ENCODE results near the gene FAM72B.
"Not testable (repeated sequence)": the region's sequence is repeated elsewhere in the genome, so short reads cannot be mapped to it uniquely, and the experiment has no call there.

GRCh38 chr1:121183867-121184266 is 273 bp downstream of the FAM72B start:
- TF ChIP-seq, protein P1, sequence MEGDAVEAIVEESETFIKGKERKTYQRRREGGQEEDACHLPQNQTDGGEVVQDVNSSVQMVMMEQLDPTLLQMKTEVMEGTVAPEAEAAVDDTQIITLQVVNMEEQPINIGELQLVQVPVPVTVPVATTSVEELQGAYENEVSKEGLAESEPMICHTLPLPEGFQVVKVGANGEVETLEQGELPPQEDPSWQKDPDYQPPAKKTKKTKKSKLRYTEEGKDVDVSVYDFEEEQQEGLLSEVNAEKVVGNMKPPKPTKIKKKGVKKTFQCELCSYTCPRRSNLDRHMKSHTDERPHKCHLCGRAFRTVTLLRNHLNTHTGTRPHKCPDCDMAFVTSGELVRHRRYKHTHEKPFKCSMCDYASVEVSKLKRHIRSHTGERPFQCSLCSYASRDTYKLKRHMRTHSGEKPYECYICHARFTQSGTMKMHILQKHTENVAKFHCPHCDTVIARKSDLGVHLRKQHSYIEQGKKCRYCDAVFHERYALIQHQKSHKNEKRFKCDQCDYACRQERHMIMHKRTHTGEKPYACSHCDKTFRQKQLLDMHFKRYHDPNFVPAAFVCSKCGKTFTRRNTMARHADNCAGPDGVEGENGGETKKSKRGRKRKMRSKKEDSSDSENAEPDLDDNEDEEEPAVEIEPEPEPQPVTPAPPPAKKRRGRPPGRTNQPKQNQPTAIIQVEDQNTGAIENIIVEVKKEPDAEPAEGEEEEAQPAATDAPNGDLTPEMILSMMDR (IDR thresholded peaks at IDR 0.05), result not testable (repeated sequence)
- TF ChIP-seq POLR2A (IDR thresholded peaks at IDR 0.05), result not testable (repeated sequence)
